HG03521 (cell line): ENCODE measurements around the gene SPATS1.
A peak's percentile ranks its signal among the peaks of the same experiment; 100 is the strongest.
"Not testable (repeated sequence)": the region's sequence is repeated elsewhere in the genome, so short reads cannot be mapped to it uniquely, and the experiment has no call there.

Experiments
- ATAC-seq: cut with Tn5 transposase; IDR thresholded peaks from one replicate; pipeline ENCODE4 v1.9.1; 2021; ENCODE audit warnings: mild to moderate bottlenecking, moderate library complexity; ENCODE audit not compliant: unreplicated experiment

Gene SPATS1

GRCh38 chr6:44311304-44311703 is 31.1 kb upstream of the SPATS1 start:
- no peak for ATAC-seq

DNA sequence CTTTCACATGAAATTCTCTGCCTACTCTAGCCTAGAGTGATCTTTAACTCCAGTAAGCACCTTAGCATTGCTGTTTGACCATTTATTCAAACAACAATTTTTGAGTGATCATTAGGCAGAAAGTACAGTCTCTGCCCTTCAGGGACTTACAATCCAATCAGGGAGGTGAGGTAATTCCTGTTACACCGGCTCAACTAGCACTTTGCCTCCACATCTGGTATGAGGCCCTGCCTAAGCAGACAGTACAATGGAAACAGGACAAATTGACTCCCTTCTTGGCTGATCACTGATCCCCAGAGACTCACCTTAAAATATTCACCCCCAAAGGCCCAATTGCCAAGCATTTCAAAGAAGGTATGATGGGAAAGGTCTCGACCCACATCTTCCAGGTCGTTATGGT is 30.7 kb upstream of the SPATS1 start:
- ATAC-seq: no peak

- peak; percentile 84 for ATAC-seq
Observed at GRCh38 chr6:44312901-44313788, 29.3 kb upstream of the SPATS1 start, which contains the start of gene AARS2. Gene AARS2 (minus strand): TSS chr6:44313347. CDS start chr6:44313323, 24 bp downstream.

GRCh38 chr6:44314657-44315056 is 27.8 kb upstream of the SPATS1 start:
- not testable (repeated sequence) for ATAC-seq

DNA sequence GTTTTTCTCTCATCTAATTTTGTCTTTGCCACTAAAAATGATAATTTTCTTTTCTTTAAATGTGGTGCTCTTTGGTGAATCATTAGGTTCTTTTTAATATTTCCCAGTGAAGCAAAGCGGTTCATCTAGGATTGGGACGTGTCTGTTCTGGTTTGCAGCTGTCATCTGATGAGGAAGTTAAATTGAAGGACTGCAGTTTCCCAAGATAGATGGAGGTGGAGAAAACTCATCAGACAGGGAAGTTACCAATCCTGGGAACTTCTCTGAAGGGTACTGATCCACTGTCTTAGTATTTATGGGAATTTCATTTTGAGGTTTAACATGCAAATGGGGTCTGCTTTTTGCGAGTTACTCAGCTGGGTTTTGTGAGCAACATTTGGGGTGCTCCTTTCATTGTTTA is 26.9 kb upstream of the SPATS1 start:
- ATAC-seq: no peak

DNA sequence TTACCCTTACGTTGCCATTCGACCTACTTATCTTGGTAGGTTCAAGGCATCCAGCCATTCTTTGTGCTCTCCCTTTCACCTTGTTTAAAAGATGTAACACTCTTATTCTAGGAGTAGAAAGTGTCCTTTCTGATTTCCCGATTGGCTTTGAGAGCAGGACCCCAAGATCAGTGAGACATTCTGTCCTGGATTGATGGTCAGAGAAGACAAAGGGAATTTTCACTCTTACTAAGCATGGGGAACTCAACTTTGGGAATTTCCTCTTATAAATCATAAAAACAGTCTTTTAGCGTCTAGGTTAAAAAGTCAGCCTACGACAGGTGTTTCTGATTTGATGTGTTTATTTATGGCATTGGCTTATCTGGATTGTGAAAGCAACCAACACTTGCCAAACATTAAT is 26.5 kb upstream of the SPATS1 start:
- ATAC-seq: no peak

DNA sequence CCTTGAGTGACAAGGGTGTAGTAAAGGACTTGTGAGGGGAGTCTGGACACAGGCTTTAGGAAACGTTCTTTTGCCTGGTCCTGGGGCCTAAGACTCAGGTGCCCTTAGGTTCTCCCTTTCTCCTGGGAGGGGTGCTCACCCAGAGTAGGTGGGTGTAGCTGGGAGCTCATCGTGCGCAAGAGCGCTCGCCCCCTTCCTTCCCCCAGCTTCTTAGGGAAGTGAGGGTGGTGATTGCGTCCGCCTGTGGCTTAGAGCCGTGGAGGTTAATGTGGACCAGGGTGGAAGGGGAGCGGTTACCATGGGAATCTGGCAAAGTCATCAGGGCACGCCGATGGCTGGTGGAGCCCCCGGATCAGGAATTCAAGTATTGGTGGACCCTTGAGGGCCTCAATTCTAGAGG is 26.0 kb upstream of the SPATS1 start:
- no peak for ATAC-seq

DNA sequence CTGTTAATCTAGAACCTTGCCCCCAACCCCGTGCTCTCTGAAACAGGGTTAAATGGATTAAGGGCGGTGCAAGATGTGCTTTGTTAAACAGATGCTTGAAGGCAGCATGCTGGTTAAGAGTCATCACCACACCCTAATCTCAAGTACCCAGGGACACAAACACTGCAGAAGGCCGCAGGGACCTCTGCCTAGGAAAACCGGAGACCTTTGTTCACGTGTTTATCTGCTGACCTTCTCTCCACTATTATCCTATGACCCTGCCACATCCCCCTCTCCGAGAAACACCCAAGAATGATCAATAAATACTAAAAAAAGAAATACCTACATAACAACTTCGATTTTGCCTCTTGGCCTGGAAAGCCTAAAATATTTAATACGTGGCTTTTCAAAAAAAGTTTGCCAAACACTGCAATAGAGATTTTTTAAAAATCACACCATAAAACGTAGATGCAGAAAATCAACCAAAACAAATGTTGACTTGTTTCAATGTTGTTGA is 25.3 kb upstream of the SPATS1 start:
- not testable (repeated sequence) for ATAC-seq

- ATAC-seq: no peak
Observed at GRCh38 chr6:44321210-44321609, 21.2 kb upstream of the SPATS1 start.

- no peak for ATAC-seq
Observed at GRCh38 chr6:44327096-44327495, 15.4 kb upstream of the SPATS1 start.

DNA sequence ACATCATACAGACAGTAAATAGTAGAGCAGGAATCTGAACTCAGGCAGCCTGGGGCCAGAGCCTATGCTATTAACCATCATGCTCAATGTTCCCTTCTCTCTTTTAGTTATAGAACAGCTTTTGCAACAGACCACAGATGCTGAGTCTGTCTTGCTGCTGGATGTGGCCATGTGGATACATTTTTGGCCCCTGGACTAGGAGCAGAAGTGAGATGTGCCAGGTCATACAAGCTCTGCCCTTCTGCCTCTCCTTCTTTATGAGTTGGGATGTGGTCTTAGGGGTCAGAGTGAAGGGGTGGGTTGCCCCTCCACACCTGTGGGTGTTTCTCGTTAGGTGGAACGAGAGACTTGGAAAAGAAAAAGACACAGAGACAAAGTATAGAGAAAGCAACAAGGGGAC is 14.7 kb upstream of the SPATS1 start:
- no peak for ATAC-seq

DNA sequence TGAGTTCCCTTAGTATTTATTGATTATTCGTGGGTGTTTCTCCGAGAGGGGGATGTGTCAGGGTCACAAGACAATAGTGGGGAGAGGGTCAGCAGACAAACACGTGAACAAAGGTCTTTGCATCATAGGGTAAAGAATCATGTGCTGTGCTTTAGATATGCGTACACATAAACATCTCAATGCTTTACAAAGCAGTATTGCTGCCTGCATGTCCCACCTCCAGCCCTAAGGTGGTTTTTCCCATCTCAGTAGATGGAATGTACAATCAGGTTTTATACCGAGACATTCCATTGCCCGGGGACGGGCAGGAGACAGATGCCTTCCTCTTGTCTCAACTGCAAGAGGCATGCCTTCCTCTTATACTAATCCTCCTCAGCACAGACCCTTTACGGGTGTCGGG is 14.2 kb upstream of the SPATS1 start:
- ATAC-seq: not testable (repeated sequence)

- ATAC-seq: no peak
Observed at GRCh38 chr6:44329858-44330257, 12.6 kb upstream of the SPATS1 start.

DNA sequence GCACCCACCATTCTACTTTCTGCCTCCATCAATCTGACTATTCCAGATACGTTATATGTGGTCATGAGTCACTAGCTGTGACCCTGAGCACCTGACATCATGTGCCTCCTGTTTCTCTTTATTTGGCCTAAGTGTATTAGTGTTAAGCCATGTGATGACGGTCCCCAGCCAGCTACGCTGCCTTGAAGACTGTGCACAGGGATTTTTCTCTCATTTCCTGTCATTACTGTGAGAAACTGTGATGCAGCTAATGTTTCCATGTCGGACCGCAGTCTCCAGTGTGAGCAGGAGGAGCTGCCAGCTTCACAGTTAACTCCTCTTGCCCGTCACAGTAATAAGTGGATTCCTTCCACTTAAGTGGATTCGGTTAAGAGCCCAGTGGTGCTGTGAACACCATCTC is 9.9 kb upstream of the SPATS1 start:
- no peak for ATAC-seq

GRCh38 chr6:44333273-44333919 is 9.1 kb upstream of the SPATS1 start:
- ATAC-seq: no peak

DNA sequence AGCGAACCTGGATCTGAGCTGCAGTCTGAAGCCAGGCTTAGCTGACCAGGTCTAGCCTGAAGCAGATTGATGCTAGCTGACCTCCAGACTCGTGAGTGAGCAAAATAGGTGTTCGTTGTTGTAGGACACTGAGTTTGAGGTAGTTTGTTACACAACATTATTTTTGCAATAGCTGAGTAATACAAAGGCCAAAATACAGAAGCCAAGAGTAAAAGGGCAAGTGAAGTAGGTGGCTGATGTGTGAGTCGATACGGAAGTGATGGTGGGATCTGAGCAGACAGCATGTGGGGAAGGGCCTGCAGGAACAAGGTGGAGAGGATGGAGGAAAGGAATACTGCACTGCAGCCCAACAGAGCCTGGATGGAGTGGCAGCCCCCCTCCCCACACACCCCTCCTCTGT is 8.5 kb upstream of the SPATS1 start:
- ATAC-seq: no peak

- no peak for ATAC-seq
Observed at GRCh38 chr6:44335631-44336030, 6.8 kb upstream of the SPATS1 start.

DNA sequence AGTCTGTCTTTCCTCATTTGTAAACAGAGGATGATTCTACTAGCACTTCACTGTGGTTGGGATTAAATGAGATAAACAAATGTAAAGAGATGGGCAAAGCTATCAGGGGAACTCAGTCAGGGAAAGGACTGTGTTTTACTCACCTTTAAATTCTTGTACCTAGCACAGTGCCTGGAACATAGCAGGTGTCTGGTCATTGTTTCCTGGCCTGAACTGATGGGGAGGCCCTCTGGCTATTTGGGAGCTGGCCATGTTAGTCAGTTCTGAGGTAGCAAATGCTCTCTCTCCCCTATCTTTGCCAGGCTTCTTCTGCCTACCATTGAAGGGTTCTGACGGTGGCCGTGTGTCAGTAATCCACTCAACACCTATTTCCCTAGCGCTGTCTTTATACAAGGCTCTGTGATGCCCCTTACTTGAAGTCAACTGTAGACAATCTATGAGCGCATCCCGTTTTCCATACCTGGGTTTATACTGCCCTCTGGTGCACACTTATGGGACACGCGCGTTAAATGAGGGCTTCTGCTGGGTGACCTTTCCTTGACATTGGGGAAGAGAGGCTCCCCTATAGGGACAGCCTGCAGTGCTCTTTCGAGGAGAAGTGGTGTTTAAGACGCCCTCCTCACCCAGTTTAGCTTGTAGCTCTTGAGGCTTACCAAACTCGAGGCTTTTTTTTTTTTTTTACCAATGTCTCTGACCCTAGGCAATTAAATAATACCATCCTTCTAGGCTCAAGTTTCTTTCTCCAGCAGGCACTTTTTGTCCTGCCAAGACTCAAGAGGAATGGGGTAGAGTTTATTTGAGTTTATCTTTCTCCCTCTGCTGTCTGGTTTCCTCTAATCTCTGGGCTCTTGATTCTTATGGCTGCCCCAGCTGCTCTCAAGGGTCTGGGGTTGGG is 4.0 kb upstream of the SPATS1 start:
- ATAC-seq: no peak

DNA sequence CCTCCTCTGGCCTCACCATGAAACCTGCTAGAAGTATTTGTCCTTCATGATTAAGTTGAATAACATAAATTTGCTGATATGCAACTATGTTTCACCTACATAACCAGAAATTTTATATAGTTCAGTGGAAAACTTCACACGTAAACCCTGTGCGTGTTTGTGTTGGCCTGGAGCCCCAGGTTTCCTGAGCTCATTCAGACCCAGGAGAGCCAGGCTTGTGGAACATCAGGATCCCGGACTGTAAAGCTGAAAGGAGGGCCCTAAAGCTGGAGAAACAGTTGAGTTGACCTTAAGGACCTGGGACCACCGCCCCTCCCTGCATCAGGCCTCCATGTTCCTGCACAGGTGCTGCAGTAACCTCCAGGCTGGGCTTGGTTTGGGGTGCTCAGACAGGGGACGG is 3.1 kb upstream of the SPATS1 start:
- ATAC-seq: no peak

DNA sequence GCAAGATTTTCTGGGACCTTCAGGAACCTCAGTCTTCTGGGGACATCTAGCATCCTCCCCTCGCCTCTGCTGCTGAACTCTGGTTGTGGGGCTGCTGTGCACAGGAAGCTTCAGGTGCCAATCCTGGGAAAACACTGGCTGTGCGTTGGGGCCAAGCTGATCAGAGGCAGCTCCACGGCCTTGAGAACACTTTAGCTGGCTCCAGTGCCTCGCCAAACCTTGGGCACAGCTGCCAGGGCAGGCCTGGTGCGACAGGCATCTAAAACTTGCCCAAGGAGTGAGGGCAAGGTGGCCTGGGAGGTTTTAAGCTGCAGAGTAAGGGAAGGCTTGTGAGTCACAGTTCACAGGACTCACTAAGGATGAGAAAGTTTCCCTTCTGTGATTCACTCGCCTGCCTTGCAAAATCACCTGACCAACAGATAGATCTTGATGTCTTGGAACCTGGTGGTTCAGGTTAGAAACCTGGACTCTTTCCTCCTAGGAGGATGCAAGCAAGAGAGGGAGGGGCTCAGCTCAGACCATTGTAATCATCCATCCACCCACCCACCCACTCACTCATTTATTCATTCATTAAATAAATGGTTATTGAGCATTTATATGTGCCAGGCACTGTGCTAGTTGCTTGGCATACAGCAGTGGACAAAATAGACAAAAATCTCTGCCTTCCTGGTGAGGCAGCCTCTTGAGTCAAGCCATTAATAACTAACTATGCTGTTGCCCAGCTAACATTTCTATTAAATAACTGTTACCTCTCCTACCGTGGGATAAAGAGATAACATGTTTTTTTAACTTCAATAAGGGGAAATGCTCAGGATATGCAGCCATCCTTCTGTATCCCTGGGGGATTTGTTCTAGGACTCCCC is 2.5 kb upstream of the SPATS1 start:
- ATAC-seq: no peak
